ENCODE measurements around the gene CCDC24. TPM values are rescaled to one million over a fixed set of nuclear protein-coding genes. Genes with fewer than 3 reads are reported as not detected.

The CCDC24 gene
- total and polyA plus RNA-seq, 9 of the 15 experiments (the other 6 are each of a cell fraction or from before 2014, with no cell fraction given), result 0.31 to 4.5 (median 1.5) TPM

DNA sequence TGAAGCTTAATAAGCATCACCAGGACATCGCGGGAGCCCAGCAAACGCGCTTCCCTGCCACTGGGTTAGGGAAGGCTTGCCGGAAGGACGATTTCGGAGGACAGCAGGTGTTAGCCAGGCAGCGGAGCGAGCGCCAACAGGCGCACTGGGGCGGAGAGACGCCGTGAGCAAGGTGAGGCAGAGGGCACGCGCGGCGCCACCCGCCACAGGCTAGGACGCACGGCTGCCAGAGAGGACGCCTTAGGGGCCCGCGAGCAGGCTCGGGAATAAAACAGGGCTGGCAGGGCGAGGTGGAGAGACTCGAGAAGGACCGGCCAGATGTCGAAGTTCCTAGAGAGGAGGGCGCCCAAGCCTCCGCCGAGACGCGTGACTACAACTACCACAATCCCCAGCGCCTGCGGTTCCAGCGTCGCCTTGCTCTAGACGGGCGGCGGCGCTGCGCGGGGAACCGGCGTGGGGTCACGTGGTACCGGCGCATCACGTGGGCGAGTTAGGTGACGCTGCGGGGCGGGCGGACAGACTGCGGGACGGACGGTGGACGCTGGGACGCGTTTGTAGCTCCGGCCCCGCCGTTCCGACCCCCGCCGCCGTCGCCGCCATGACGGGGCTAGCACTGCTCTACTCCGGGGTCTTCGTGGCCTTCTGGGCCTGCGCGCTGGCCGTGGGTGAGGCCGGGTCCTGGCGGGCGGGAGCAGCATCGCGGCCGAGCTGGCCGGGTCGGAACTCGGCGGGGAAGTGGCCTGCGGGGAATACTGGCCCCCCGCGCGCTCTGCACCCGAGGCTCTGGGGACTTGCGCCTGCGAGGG is 16.8 kb upstream of the CCDC24 start, which contains the start of gene ATP6V0B (continued):
- TF ChIP-seq ZNF655 (CRISPR knock-in tag; IDR thresholded peaks at IDR 0.05) (no peak), SNRNP70 (optimal IDR thresholded peaks at IDR 0.05; ENCODE audit: low read depth, low read length) (no peak), ZNF76 (CRISPR knock-in tag; IDR thresholded peaks at IDR 0.05; ENCODE audit: borderline replicate concordance) (0 out of 2 replicates have a peak, but pooled peaks have one; percentile 55), CREB5 (CRISPR knock-in tag; IDR thresholded peaks at IDR 0.05) (no peak), RBM22 (IDR thresholded peaks at IDR 0.05; ENCODE audit: low read depth, low read length, poor library complexity, severe bottlenecking) (peak; percentile 16), KLF6 (CRISPR knock-in tag; IDR thresholded peaks at IDR 0.05; ENCODE audit: borderline replicate concordance) (0 out of 2 replicates have a peak, but pooled peaks have one; percentile 43), XRCC5 (IDR thresholded peaks at IDR 0.05; ENCODE audit: low read depth, low read length) (0 out of 2 replicates have a peak, but pooled peaks have one; percentile 36), CBFB (CRISPR knock-in tag; IDR thresholded peaks at IDR 0.05) (peak; percentile 96), TAF7 (tag; IDR thresholded peaks at IDR 0.05) (peak; percentile 11; the same call in 1 of the 2 replicates), MTA3 (IDR thresholded peaks at IDR 0.05; ENCODE audit: borderline replicate concordance) (no peak; the same call in 1 of the 2 replicates)
- TF ChIP-seq, protein P1, sequence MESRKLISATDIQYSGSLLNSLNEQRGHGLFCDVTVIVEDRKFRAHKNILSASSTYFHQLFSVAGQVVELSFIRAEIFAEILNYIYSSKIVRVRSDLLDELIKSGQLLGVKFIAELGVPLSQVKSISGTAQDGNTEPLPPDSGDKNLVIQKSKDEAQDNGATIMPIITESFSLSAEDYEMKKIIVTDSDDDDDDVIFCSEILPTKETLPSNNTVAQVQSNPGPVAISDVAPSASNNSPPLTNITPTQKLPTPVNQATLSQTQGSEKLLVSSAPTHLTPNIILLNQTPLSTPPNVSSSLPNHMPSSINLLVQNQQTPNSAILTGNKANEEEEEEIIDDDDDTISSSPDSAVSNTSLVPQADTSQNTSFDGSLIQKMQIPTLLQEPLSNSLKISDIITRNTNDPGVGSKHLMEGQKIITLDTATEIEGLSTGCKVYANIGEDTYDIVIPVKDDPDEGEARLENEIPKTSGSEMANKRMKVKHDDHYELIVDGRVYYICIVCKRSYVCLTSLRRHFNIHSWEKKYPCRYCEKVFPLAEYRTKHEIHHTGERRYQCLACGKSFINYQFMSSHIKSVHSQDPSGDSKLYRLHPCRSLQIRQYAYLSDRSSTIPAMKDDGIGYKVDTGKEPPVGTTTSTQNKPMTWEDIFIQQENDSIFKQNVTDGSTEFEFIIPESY (CRISPR knock-in tag; IDR thresholded peaks at IDR 0.05), result peak; percentile 57; the same call in 1 of the 2 replicates
